A673 (cell line): ENCODE data around the gene BTG4.

ENCODE experiments used
- EZH2 ChIP-seq: fragments of 200-600 bp; sonication (generic); IDR thresholded peaks from 2 replicates; pipeline ENCODE4 v1.6.1; 2017; ENCODE audit warnings: borderline replicate concordance, low read depth, mild to moderate bottlenecking, mixed read lengths, antibody characterized with exemption, low read length; ENCODE audit not compliant: poor library complexity, severe bottlenecking
- TF ChIP-seq, protein P1 (sequence below): fragments of 300-800, 200-600 bp; sonication (generic); conservative IDR thresholded peaks from 2 replicates; pipeline ENCODE4 v1.5.1; 2017; ENCODE audit warnings: low read depth, mild to moderate bottlenecking, antibody characterized with exemption, low read length, moderate library complexity, mixed read lengths

DNA sequence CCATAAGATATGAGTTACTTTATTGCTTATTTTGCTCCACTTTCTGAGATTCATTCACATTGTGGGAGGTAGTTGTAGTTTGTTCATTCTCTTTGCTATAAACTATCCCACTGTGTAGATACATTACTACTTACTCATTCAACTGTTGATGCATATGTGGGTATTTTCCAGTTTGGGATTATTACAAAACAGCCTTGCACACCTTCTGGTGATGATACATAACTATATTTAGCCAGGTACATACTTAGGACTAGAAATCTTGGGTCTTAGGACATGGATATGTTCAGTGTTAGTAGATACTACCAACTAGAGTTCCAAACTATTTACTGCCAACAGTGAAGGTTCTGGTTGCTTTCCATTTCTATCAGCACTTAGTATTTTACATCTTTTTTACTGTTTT, 37.8 kb downstream of the BTG4 start:
- TF ChIP-seq, protein P1, sequence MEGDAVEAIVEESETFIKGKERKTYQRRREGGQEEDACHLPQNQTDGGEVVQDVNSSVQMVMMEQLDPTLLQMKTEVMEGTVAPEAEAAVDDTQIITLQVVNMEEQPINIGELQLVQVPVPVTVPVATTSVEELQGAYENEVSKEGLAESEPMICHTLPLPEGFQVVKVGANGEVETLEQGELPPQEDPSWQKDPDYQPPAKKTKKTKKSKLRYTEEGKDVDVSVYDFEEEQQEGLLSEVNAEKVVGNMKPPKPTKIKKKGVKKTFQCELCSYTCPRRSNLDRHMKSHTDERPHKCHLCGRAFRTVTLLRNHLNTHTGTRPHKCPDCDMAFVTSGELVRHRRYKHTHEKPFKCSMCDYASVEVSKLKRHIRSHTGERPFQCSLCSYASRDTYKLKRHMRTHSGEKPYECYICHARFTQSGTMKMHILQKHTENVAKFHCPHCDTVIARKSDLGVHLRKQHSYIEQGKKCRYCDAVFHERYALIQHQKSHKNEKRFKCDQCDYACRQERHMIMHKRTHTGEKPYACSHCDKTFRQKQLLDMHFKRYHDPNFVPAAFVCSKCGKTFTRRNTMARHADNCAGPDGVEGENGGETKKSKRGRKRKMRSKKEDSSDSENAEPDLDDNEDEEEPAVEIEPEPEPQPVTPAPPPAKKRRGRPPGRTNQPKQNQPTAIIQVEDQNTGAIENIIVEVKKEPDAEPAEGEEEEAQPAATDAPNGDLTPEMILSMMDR: no peak
- TF ChIP-seq EZH2: no peak
